Astrocyte (in vitro differentiated cells and primary cell): ENCODE data around the gene CCDC158.

Experiments used
- EZH2 ChIP-seq: IDR thresholded peaks from 2 replicates; pipeline ENCODE4 v1.6.1; 2012; ENCODE audit warnings: mild to moderate bottlenecking, low read length, inconsistent platforms; ENCODE audit not compliant: insufficient read depth
- TF ChIP-seq, protein P1 (sequence below): IDR thresholded peaks from 2 replicates; pipeline ENCODE4 v1.5.1; 2011; ENCODE audit warnings: low read depth, mild to moderate bottlenecking, inconsistent platforms, low read length, moderate library complexity; ENCODE audit not compliant: insufficient read depth

DNA sequence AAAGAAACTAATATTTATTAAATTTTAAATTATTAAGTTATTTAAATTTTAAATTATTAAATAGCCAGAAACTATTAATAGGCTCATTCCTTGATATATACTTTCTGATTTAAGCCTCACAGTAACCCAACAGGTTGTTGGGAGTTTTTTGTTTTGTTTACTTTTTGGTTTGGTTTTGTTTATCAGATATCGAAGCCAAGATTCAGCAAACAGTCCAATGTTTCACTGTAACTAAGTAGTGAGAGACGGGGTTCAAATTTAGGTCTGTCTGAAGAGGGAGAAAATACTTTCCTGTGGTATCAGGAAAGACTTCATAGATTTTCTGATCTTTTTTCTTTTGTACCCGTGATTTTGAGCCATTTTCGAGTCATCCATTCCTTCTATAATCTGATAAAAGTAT is 54.2 kb downstream of the CCDC158 start:
- no peak for TF ChIP-seq EZH2
- TF ChIP-seq, protein P1, sequence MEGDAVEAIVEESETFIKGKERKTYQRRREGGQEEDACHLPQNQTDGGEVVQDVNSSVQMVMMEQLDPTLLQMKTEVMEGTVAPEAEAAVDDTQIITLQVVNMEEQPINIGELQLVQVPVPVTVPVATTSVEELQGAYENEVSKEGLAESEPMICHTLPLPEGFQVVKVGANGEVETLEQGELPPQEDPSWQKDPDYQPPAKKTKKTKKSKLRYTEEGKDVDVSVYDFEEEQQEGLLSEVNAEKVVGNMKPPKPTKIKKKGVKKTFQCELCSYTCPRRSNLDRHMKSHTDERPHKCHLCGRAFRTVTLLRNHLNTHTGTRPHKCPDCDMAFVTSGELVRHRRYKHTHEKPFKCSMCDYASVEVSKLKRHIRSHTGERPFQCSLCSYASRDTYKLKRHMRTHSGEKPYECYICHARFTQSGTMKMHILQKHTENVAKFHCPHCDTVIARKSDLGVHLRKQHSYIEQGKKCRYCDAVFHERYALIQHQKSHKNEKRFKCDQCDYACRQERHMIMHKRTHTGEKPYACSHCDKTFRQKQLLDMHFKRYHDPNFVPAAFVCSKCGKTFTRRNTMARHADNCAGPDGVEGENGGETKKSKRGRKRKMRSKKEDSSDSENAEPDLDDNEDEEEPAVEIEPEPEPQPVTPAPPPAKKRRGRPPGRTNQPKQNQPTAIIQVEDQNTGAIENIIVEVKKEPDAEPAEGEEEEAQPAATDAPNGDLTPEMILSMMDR = no peak
